Fibroblast of gingiva (primary cell): Measurements from ENCODE around the gene CDT1.

Experiments
- DNase-seq: peaks from one replicate; pipeline ENCODE4 v3.0.0-alpha.2; 2011; ENCODE audit warnings: low read depth

The CDT1 gene

GRCh38 chr16:88803264-88803987 is at the start of gene CDT1:
Gene CDT1, plus strand, starts transcription at chr16:88803789. Its CDS starts 43 bp downstream, at chr16:88803832.
- peak; percentile 71 for DNase-seq

GRCh38 chr16:88754109-88754911 is 49.3 kb upstream of the CDT1 start:
- no peak for DNase-seq

GRCh38 chr16:88754912-88755744 is 48.5 kb upstream of the CDT1 start:
- peak; percentile 30 for DNase-seq

- no peak for DNase-seq
These were observed 47.7 kb upstream of the CDT1 start for GRCh38 chr16:88755745-88756443.

GRCh38 chr16:88758227-88758943 is 45.2 kb upstream of the CDT1 start:
- DNase-seq, result no peak

- no peak for DNase-seq
These were observed 44.7 kb upstream of the CDT1 start for GRCh38 chr16:88758944-88759244.

- DNase-seq, result no peak
These were observed 44.2 kb upstream of the CDT1 start for GRCh38 chr16:88759245-88759975.

- DNase-seq, result no peak
These were observed 43.6 kb upstream of the CDT1 start for GRCh38 chr16:88759976-88760350.

- no peak for DNase-seq
These were observed 43.0 kb upstream of the CDT1 start for GRCh38 chr16:88760424-88761142.

GRCh38 chr16:88761143-88761534 is 42.5 kb upstream of the CDT1 start:
- DNase-seq, result no peak

GRCh38 chr16:88761830-88762229 is 41.8 kb upstream of the CDT1 start:
- DNase-seq, result no peak

GRCh38 chr16:88762258-88762870 is 41.2 kb upstream of the CDT1 start:
- no peak for DNase-seq

GRCh38 chr16:88762941-88763340 is 40.6 kb upstream of the CDT1 start:
- no peak for DNase-seq

- no peak for DNase-seq
These were observed 40.0 kb upstream of the CDT1 start for GRCh38 chr16:88763502-88764053.

GRCh38 chr16:88764080-88764479 is 39.5 kb upstream of the CDT1 start:
- no peak for DNase-seq

- no peak for DNase-seq
These were observed 38.7 kb upstream of the CDT1 start for GRCh38 chr16:88764913-88765349.

- no peak for DNase-seq
These were observed 36.6 kb upstream of the CDT1 start for GRCh38 chr16:88766975-88767374.

- no peak for DNase-seq
These were observed 36.0 kb upstream of the CDT1 start for GRCh38 chr16:88767546-88768070.
